ENCODE measurements around the gene AGAP1. TPM values are rescaled to one million over a fixed set of nuclear protein-coding genes. Genes with fewer than 3 reads are reported as not detected.

Gene AGAP1
- total RNA-seq, 1 donor from 2014 or later = 20.4 TPM

- no peak overlapping the region for H3K4me2 ChIP-seq
These were observed 461.8 kb downstream of the AGAP1 start for GRCh38 chr2:235955664-235956063.

GRCh38 chr2:235956281-235956970 lies 462.6 kb downstream of the AGAP1 start:
- Histone ChIP-seq H3K4me1 (no peaks in the 10 kb centered on the region), H4K20me1 (ENCODE audit: low read depth) (peaks cover 35% of the 10 kb centered on the region), H3K9ac (no peak overlapping the region), H3K4me3 (no peak overlapping the region), H2AFZ (replicated peaks) (no peak overlapping the region), H3F3A (ENCODE audit: low read depth) (no peaks in the 10 kb centered on the region), H3K4me2 (no peak overlapping the region), H3K9me3 (ENCODE audit: low read depth) (no peaks in the 10 kb centered on the region), H3K79me2 (ENCODE audit: low read depth) (no peaks in the 10 kb centered on the region), H3K27me3 (no peaks in the 10 kb centered on the region), H3K36me3 (no peaks in the 10 kb centered on the region), H3K27ac (no peak overlapping the region)
- H3K36me3 Mint-ChIP-seq = peaks cover 25% of the 10 kb centered on the region
- no peak overlapping the region for H3K27ac Mint-ChIP-seq
- no peak overlapping the region for H3K4me3 Mint-ChIP-seq
- TF ChIP-seq EZH2phosphoT487 (IDR thresholded peaks at IDR 0.05) (no peak), EZH2 (IDR thresholded peaks at IDR 0.05) (no peak), CTCF (IDR thresholded peaks at IDR 0.05) (no peak)
- H3K9me3 Mint-ChIP-seq = no peaks in the 10 kb centered on the region
- peaks cover 28% of the 10 kb centered on the region for H3K4me1 Mint-ChIP-seq
- peaks cover 12% of the 10 kb centered on the region for H3K27me3 Mint-ChIP-seq (ENCODE audit: insufficient read depth, low read depth)
- no peak for DNase-seq (ENCODE audit: low spot score)

More at GRCh38 chr2:235955664-235956063, 461.8 kb downstream of the AGAP1 start:
- Histone ChIP-seq H3K4me1 (peaks cover under 1% of the 10 kb centered on the region), H3K9ac (no peak overlapping the region), H3K9me3 (ENCODE audit: low read depth) (no peaks in the 10 kb centered on the region), H3K27me3 (no peaks in the 10 kb centered on the region), H2AFZ (replicated peaks) (no peak overlapping the region), H3K79me2 (ENCODE audit: low read depth) (no peaks in the 10 kb centered on the region), H3K4me3 (no peak overlapping the region), H4K20me1 (ENCODE audit: low read depth) (peaks cover 39% of the 10 kb centered on the region), H3K36me3 (no peaks in the 10 kb centered on the region), H3K27ac (no peak overlapping the region), H3F3A (ENCODE audit: low read depth) (no peaks in the 10 kb centered on the region)
- Mint-ChIP-seq H3K27me3 (ENCODE audit: insufficient read depth, low read depth) (peaks cover 12% of the 10 kb centered on the region), H3K27ac (no peak overlapping the region), H3K4me1 (peaks cover 31% of the 10 kb centered on the region), H3K36me3 (peaks cover 20% of the 10 kb centered on the region), H3K4me3 (no peak overlapping the region), H3K9me3 (no peaks in the 10 kb centered on the region)
- TF ChIP-seq EZH2phosphoT487 (IDR thresholded peaks at IDR 0.05) = no peak
- no peak for TF ChIP-seq EZH2 (IDR thresholded peaks at IDR 0.05)
- TF ChIP-seq CTCF (IDR thresholded peaks at IDR 0.05) = no peak
- DNase-seq (ENCODE audit: low spot score) = no peak

- no peaks in the 10 kb centered on the region for H3K36me3 ChIP-seq
- no peaks in the 10 kb centered on the region for H3K27me3 ChIP-seq
- no peaks in the 10 kb centered on the region for H3F3A ChIP-seq (ENCODE audit: low read depth)
- no peak overlapping the region for H2AFZ ChIP-seq (replicated peaks)
- no peak overlapping the region for H3K27ac ChIP-seq
- H3K27ac Mint-ChIP-seq = no peak overlapping the region
- H3K4me3 Mint-ChIP-seq = no peak overlapping the region
- no peak overlapping the region for H3K9ac ChIP-seq
- no peaks in the 10 kb centered on the region for H3K9me3 ChIP-seq (ENCODE audit: low read depth)
- H3K27me3 Mint-ChIP-seq (ENCODE audit: insufficient read depth, low read depth) = peaks cover 12% of the 10 kb centered on the region
- no peak for DNase-seq (ENCODE audit: low spot score)
- H3K4me1 Mint-ChIP-seq = peaks cover 25% of the 10 kb centered on the region
- no peaks in the 10 kb centered on the region for H3K4me1 ChIP-seq
- no peaks in the 10 kb centered on the region for H3K9me3 Mint-ChIP-seq
- H3K4me2 ChIP-seq = no peak overlapping the region
- peaks cover 31% of the 10 kb centered on the region for H3K36me3 Mint-ChIP-seq
- TF ChIP-seq CTCF (IDR thresholded peaks at IDR 0.05) (no peak), EZH2phosphoT487 (IDR thresholded peaks at IDR 0.05) (no peak), EZH2 (IDR thresholded peaks at IDR 0.05) (no peak)
- H4K20me1 ChIP-seq (ENCODE audit: low read depth) = peaks cover 35% of the 10 kb centered on the region
- H3K4me3 ChIP-seq = no peak overlapping the region
- H3K79me2 ChIP-seq (ENCODE audit: low read depth) = no peaks in the 10 kb centered on the region
These were observed 463.4 kb downstream of the AGAP1 start for GRCh38 chr2:235957251-235957650.

Measured in neural progenitor cell (in vitro differentiated cells).